Measurements from ENCODE around the gene F11R. TPM values are rescaled to one million over a fixed set of nuclear protein-coding genes. Genes with fewer than 3 reads are reported as not detected.
A peak's percentile ranks its signal among the peaks of the same experiment; 100 is the strongest.

Gene F11R
- total and polyA plus RNA-seq, 2 donors (not counting 1 experiment from before 2014, with no cell fraction given): 16.4 to 17.3 TPM

DNA sequence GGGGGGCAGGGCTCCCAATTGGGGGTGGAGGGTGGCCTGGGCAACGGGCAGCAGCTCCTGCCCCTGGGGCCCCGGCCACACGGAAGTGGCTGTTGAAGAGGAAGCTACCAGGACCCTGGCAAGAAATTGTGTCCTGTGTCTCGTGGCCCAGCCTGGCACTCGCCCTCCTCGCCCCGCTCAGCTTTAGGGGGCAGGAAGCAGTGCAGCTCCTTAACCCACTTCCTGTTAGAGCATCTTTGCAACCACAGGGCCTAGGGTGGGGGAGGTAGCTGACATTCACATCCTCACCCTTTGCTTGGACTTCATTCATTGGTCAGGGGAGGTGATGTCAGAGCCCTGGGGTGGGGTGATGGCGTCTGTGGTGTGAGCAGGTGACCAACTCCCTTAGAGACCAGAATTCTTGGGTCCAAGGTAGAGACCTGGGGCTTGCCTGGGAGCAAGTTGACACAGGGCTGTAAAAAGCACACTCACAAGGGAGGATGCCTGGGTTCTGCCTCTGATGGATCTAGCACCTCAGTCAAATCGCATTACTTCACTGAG lies 48.8 kb upstream of the F11R start, which contains the start of gene ARHGAP30:
TSS of gene ARHGAP30 (minus strand) at position 161 of the 540 bp plus-strand sequence. CDS start 267 bp downstream, outside the sequence.
- Histone ChIP-seq H3K79me2 (ENCODE audit: control insufficient read depth, insufficient read depth, low read length) (peaks cover 72% of the 10 kb centered on the region), H2AFZ (ENCODE audit: insufficient read depth, low read depth, low read length, poor library complexity, severe bottlenecking) (peak within 1 kb of the TSS; percentile 65), H3K36me3 (replicated peaks in 1 of 2; ENCODE audit: control extremely low read depth in 1 of 2, control insufficient read depth in 1 of 2, extremely low read depth in 1 of 2, insufficient read depth in 2 of 2, low read length in 1 of 2) (peaks cover 2 to 8% of the 10 kb centered on the region in 2 experiments), H3K4me3 (ENCODE audit: control extremely low read depth in 1 of 5, extremely low read depth in 1 of 5, insufficient read depth in 1 of 5, low read depth in 2 of 5, low read length in 4 of 5) (peak within 1 kb of the TSS; percentile 76 to 97 (median 91)), H3K9me3 (ENCODE audit: control extremely low read depth in 1 of 3, control insufficient read depth in 2 of 3, insufficient read depth in 1 of 3, low read length in 2 of 3) (no peaks in the 10 kb centered on the region), H3K27ac (ENCODE audit: low read length in 2 of 2) (peak within 1 kb of the TSS; percentile 95 to 96), H3K4me1 (ENCODE audit: control insufficient read depth in 2 of 2, insufficient read depth in 2 of 2, low read length in 2 of 2) (peaks cover 34 to 53% of the 10 kb centered on the region in 2 donors), H3K27me3 (replicated peaks in 1 of 4; ENCODE audit: control extremely low read depth in 1 of 4, control insufficient read depth in 3 of 4, insufficient read depth in 4 of 4, low read length in 3 of 4) (no peaks in the 10 kb centered on the region), H3K9ac (ENCODE audit: low read length) (peak within 1 kb of the TSS; percentile 92), H3K4me2 (replicated peaks; ENCODE audit: low read depth, low read length, poor library complexity, severe bottlenecking) (peak within 1 kb of the TSS; percentile 97), H4K20me1 (ENCODE audit: control insufficient read depth, insufficient read depth, low read length, poor library complexity, severe bottlenecking) (peaks cover 24% of the 10 kb centered on the region)
- intact Hi-C loops (cut with micrococcal nuclease): loop anchor here (1.0 to 5.0 kb wide), 3 partner anchors 28 to 83 kb away; partner anchors contain the start of genes DEDD, KLHDC9 and UFC1
- CTCF ChIA-PET: interaction anchor here (0.8 to 8.9 kb wide), 23 partner anchors 9 to 316 kb away, joined by 3 to 142 read pairs (median 4); partner anchors contain the start of genes DEDD, F11R, KLHDC9 and TOMM40L
- no peaks in the 10 kb centered on the region for H3K9me3 Mint-ChIP-seq (ENCODE audit: insufficient read depth)
- H3K4me1 Mint-ChIP-seq: peaks cover 47% of the 10 kb centered on the region
- no peaks in the 10 kb centered on the region for H3K27me3 Mint-ChIP-seq
- 7% methylated on average over 9 of the region's 9 CpGs for WGBS (ENCODE audit: insufficient coverage)
- H3K4me3 Mint-ChIP-seq: peak within 1 kb of the TSS; percentile 100
- ATAC-seq (ENCODE audit: low read depth) (peak; percentile 78), DNase-seq (peak; percentile 93)
- no peak for TF ChIP-seq EZH2 (IDR thresholded peaks at IDR 0.05; ENCODE audit: borderline replicate concordance, insufficient read depth, low read depth, low read length, poor library complexity, severe bottlenecking)
- TF ChIP-seq CTCF (IDR thresholded peaks at IDR 0.05): no peak
- POLR2A ChIA-PET: interaction anchor here (0.6 to 6.8 kb wide), 11 partner anchors 19 to 111 kb away, joined by 3 to 108 read pairs (median 7); partner anchors contain the start of genes DEDD, KLHDC9, TSTD1 and UFC1
- H3K27ac Mint-ChIP-seq: peak within 1 kb of the TSS; percentile 98

DNA sequence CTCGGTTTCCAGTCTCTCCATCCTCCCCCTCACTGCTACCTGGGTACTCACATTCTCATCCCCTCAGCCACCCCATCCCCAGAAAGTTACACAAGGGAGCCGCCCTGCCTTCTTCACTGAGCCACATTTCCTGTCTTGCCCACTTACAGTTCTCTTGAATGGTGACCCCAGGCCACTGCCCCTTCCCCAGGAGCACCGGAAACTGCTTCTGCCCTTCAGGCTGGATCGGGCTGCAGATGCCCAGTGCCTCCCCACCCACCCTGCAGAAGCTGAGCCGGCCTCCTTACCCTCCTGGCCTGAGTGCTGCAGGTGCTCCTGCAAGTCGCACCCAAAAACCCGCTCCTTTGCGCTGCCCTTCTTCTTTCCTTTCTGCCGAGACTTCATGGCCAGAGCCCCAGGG lies 48.3 kb upstream of the F11R start:
- H3K27me3 Mint-ChIP-seq: no peaks in the 10 kb centered on the region
- Histone ChIP-seq H3K36me3 (replicated peaks in 1 of 2; ENCODE audit: control extremely low read depth in 1 of 2, control insufficient read depth in 1 of 2, extremely low read depth in 1 of 2, insufficient read depth in 2 of 2, low read length in 1 of 2) (peaks cover 2 to 8% of the 10 kb centered on the region in 2 experiments), H3K9ac (ENCODE audit: low read length) (peak overlapping the region; percentile 92), H3K27me3 (replicated peaks in 1 of 4; ENCODE audit: control extremely low read depth in 1 of 4, control insufficient read depth in 3 of 4, insufficient read depth in 4 of 4, low read length in 3 of 4) (no peaks in the 10 kb centered on the region), H3K4me2 (replicated peaks; ENCODE audit: low read depth, low read length, poor library complexity, severe bottlenecking) (peak overlapping the region; percentile 97), H3K4me1 (ENCODE audit: control insufficient read depth in 2 of 2, insufficient read depth in 2 of 2, low read length in 2 of 2) (peaks cover 40 to 58% of the 10 kb centered on the region in 2 donors), H3K27ac (ENCODE audit: low read length in 2 of 2) (peak overlapping the region; percentile 95 to 96), H3K79me2 (ENCODE audit: control insufficient read depth, insufficient read depth, low read length) (peaks cover 78% of the 10 kb centered on the region), H3K9me3 (ENCODE audit: control extremely low read depth in 1 of 3, control insufficient read depth in 2 of 3, insufficient read depth in 1 of 3, low read length in 2 of 3) (no peaks in the 10 kb centered on the region), H4K20me1 (ENCODE audit: control insufficient read depth, insufficient read depth, low read length, poor library complexity, severe bottlenecking) (peaks cover 29% of the 10 kb centered on the region), H2AFZ (ENCODE audit: insufficient read depth, low read depth, low read length, poor library complexity, severe bottlenecking) (peak overlapping the region; percentile 65), H3K4me3 (ENCODE audit: control extremely low read depth in 1 of 5, extremely low read depth in 1 of 5, insufficient read depth in 1 of 5, low read depth in 2 of 5, low read length in 4 of 5) (peak overlapping the region; percentile 76 to 97 (median 91))
- H3K4me3 Mint-ChIP-seq: peak overlapping the region; percentile 100
- 0% methylated on average over 9 of the region's 9 CpGs for WGBS (ENCODE audit: insufficient coverage)
- ChIA-PET POLR2A (interaction anchor here (0.6 to 6.8 kb wide), 11 partner anchors 18 to 112 kb away, joined by 3 to 108 read pairs (median 7); partner anchors contain the start of genes DEDD, KLHDC9, TSTD1 and UFC1), CTCF (interaction anchor here (0.8 to 8.9 kb wide), 16 partner anchors 10 to 317 kb away, joined by 3 to 142 read pairs (median 5); partner anchors contain the start of genes DEDD, KLHDC9, TOMM40L and TSTD1)
- ATAC-seq (ENCODE audit: low read depth) (no peak), DNase-seq (no peak)
- no peaks in the 10 kb centered on the region for H3K9me3 Mint-ChIP-seq (ENCODE audit: insufficient read depth)
- peak overlapping the region; percentile 98 for H3K27ac Mint-ChIP-seq
- intact Hi-C loops (cut with micrococcal nuclease): loop anchor here (1.0 to 5.0 kb wide), 3 partner anchors 29 to 84 kb away; partner anchors contain the start of genes DEDD, KLHDC9 and UFC1
- peaks cover 52% of the 10 kb centered on the region for H3K4me1 Mint-ChIP-seq
- no peak for TF ChIP-seq EZH2 (IDR thresholded peaks at IDR 0.05; ENCODE audit: borderline replicate concordance, insufficient read depth, low read depth, low read length, poor library complexity, severe bottlenecking)
- no peak for TF ChIP-seq CTCF (IDR thresholded peaks at IDR 0.05)
